Neural progenitor cell (in vitro differentiated cells): Measurements from ENCODE around the gene FNDC11.

Experiments
- CTCF ChIP-seq: fragments of 200-600 bp; sonication (generic); IDR thresholded peaks from 2 replicates; pipeline ENCODE4 v1.5.1; 2017; ENCODE audit warnings: antibody characterized with exemption, mild to moderate bottlenecking
- EZH2 ChIP-seq: fragments of 200-600 bp; sonication (generic); IDR thresholded peaks from 2 replicates; pipeline ENCODE4 v1.6.1; 2017; ENCODE audit warnings: antibody characterized with exemption, mild to moderate bottlenecking, moderate library complexity
- EZH2phosphoT487 ChIP-seq: fragments of 200-600 bp; sonication (generic); IDR thresholded peaks from 2 replicates; pipeline ENCODE4 v1.6.1; 2017; ENCODE audit warnings: antibody characterized with exemption

- TF ChIP-seq EZH2: no peak
- TF ChIP-seq CTCF: no peak
- no peak for TF ChIP-seq EZH2phosphoT487
These were observed 35.6 kb downstream of the FNDC11 start for GRCh38 chr20:63589261-63590217.
